K562 (cell line): ENCODE data around the gene PLXNB2. TPM values are rescaled to one million over a fixed set of nuclear protein-coding genes. Genes with fewer than 3 reads are reported as not detected.

ENCODE experiments used
- CHD7 ChIP-seq: fragments of 200-600 bp; sonication (generic); IDR thresholded peaks from one replicate; pipeline ENCODE4 v1.6.1; 2012; ENCODE audit warnings: mild to moderate bottlenecking, low read depth, low read length, inconsistent platforms
- FOXA3 ChIP-seq, 2 experiments: fragments of 450-650 bp in 1 of 2; sonication (generic) in 1 of 2; formaldehyde crosslinking; IDR thresholded peaks in 1 of 2; conservative IDR thresholded peaks in 1 of 2; 2 replicates each; pipeline versions ENCODE4 v1.4.0 to v1.8.0; 2020 to 2022; ENCODE audit warnings: mild to moderate bottlenecking in 2 of 2, missing genetic modification reagents in 1 of 2
- NR4A1 ChIP-seq, 2 experiments: fragments of 250-450 bp in 1 of 2; fragments of 450-650 bp in 1 of 2; sonication (Bioruptor Pico) in 1 of 2; IDR thresholded peaks; 2 replicates each; pipeline versions ENCODE4 v1.4.0 to v1.6.1; 2016 to 2020; ENCODE audit warnings: mild to moderate bottlenecking in 2 of 2, missing compliant biosample characterization in 1 of 2, missing genetic modification characterization in 1 of 2, moderate library complexity in 1 of 2
- RBFOX2 ChIP-seq: fragments of 200-400 bp; formaldehyde crosslinking; IDR thresholded peaks from 2 replicates; pipeline ENCODE4 v1.6.1; 2017; ENCODE audit warnings: low read depth, mild to moderate bottlenecking, low read length, moderate library complexity
- VEZF1 ChIP-seq: fragments of 200-800 bp; sonication (Bioruptor generic); IDR thresholded peaks from 2 replicates; pipeline ENCODE4 v1.6.1; 2017; ENCODE audit warnings: missing genetic modification characterization, missing compliant biosample characterization
- XRCC5 ChIP-seq: fragments of 200-400 bp; formaldehyde crosslinking; IDR thresholded peaks from 2 replicates; pipeline ENCODE4 v1.6.1; 2017; ENCODE audit warnings: low read depth, mild to moderate bottlenecking, low read length
- ZBED1 ChIP-seq: IDR thresholded peaks from 2 replicates; pipeline ENCODE4 v1.6.1; 2014
- ZNF140 ChIP-seq: fragments of 250-450 bp; sonication (Bioruptor Pico); IDR thresholded peaks from 2 replicates; pipeline ENCODE4 v1.8.0; 2021; ENCODE audit warnings: moderate library complexity, mild to moderate bottlenecking, inconsistent platforms
- ZNF695 ChIP-seq: fragments of 450-650 bp; formaldehyde crosslinking; IDR thresholded peaks from 2 replicates; pipeline ENCODE4 v1.4.0; 2020; ENCODE audit warnings: mild to moderate bottlenecking, moderate library complexity
- ZNF75A ChIP-seq: fragments of 450-650 bp; formaldehyde crosslinking; IDR thresholded peaks from 2 replicates; pipeline ENCODE4 v1.4.0; 2020; ENCODE audit warnings: mild to moderate bottlenecking
- polyA plus RNA-seq, 8 experiments: library from polyadenylated mRNA; depleted of rRNA in 4 of 8; stranded (reverse) in 5 of 8; unstranded in 3 of 8; fragments of >200 nt; fragmentation: Nextera tagmentation in 2 of 8; fragmentation: Illumina TruSeq in 1 of 8; extraction: Ambion mirVana in 2 of 8; extraction: Trizol in 1 of 8; gene quantifications; 2 replicates each; pipeline versions ENCODE4 v1.2.1 to v1.2.3, GENCODE V29; 2011 to 2014; ENCODE audit warnings: inconsistent platforms in 1 of 8, missing spikeins in 1 of 8
- total RNA-seq, 7 experiments: library from RNA; depleted of rRNA in 6 of 7; stranded (reverse); fragments of >200 nt in 6 of 7; fragmentation: Illumina TruSeq in 2 of 7; extraction: Trizol in 2 of 7; gene quantifications; 2 replicates each; pipeline versions ENCODE4 v1.2.1 to v1.2.3, GENCODE V29; 2011 to 2021; ENCODE audit warnings: low replicate concordance in 1 of 7
- TF ChIP-seq, protein P1 (sequence below), 2 experiments: fragments of 200-800 bp in 1 of 2; sonication (Bioruptor generic) in 1 of 2; sonication (generic) in 1 of 2; formaldehyde crosslinking in 1 of 2; IDR thresholded peaks in 1 of 2; conservative IDR thresholded peaks in 1 of 2; 2 replicates each; pipeline versions ENCODE4 v1.5.0 to v1.6.1; 2016 to 2020; ENCODE audit warnings: missing compliant biosample characterization in 1 of 2, missing genetic modification characterization in 1 of 2, missing genetic modification reagents in 1 of 2

The PLXNB2 gene
- total and polyA plus RNA-seq, 9 of the 15 experiments (the other 6 are each of a cell fraction or from before 2014, with no cell fraction given): 0.15 to 45.1 (median 13.6) TPM

DNA sequence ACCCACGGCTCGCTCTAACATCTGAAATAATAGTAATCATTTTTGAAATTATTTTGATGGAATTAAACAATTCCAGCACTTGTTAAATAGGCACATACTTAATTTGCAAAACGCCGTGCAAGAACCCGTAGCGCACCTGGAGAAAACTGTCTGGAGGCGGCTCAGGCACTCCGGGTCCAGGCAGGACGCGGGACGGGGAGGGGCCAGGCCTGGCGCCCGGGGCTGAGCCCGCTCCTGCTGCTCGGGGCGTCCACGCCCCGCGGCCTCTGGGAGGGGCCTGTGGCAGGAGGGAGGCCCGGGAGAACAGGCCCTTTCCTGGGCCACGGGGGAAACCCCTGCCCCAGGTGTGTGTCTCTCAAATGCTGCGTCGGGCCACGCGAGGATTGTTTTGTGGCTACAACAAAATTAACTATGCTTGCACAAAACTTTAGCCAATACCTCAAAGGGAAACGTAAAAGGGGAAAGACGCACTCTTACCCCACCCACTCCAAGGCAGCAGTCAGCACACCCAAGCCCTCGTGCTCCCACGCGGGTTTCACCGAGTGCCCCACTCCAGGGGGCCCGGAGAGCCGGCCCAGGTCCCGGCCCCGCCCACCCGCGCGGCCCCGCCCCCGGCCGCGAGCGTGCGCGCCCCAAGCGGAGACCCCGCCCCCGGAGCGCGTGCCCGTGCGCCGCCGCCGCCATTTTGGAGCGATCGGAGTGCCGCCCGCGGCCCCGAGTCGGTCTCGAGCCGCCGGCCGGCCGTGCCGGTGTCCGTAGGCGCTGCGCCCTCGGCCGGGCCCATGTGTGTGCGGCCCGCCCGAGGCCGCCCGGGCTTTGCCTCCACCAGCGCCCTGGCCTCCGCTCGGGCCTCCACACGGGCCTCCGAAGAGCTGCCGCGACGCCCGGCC, 35.5 kb upstream of the PLXNB2 start, which contains the start of gene PPP6R2 (continued):
- TF ChIP-seq, protein P1, sequence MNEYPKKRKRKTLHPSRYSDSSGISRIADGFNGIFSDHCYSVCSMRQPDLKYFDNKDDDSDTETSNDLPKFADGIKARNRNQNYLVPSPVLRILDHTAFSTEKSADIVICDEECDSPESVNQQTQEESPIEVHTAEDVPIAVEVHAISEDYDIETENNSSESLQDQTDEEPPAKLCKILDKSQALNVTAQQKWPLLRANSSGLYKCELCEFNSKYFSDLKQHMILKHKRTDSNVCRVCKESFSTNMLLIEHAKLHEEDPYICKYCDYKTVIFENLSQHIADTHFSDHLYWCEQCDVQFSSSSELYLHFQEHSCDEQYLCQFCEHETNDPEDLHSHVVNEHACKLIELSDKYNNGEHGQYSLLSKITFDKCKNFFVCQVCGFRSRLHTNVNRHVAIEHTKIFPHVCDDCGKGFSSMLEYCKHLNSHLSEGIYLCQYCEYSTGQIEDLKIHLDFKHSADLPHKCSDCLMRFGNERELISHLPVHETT (CRISPR knock-in tag; conservative IDR thresholded peaks at IDR 0.05 in 1 of 2, IDR thresholded peaks at IDR 0.05 in 1 of 2): peak in 1 of 2 experiments; percentile 78; a peak in 2 of 4 replicates
- TF ChIP-seq XRCC5: no peak
- no peak for TF ChIP-seq ZBED1
- TF ChIP-seq NR4A1 (CRISPR knock-in tag; IDR thresholded peaks at IDR 0.05): no peak
- no peak for TF ChIP-seq NR4A1 (tag; IDR thresholded peaks at IDR 0.05)
- no peak for TF ChIP-seq FOXA3 (CRISPR knock-in tag; conservative IDR thresholded peaks at IDR 0.05 in 1 of 2, IDR thresholded peaks at IDR 0.05 in 1 of 2)
- TF ChIP-seq CHD7: no peak
- peak; percentile 74 for TF ChIP-seq RBFOX2
- TF ChIP-seq ZNF695: no peak
- TF ChIP-seq ZNF140 (CRISPR knock-in tag): no peak
- TF ChIP-seq VEZF1 (CRISPR knock-in tag): peak; percentile 54
- no peak for TF ChIP-seq ZNF75A (CRISPR knock-in tag)
